SU-DHL-6 (cell line): ENCODE results near the gene POLN.

Experiments
- H2AFZ ChIP-seq: fragments of 200-600 bp; sonication (generic); 2 replicates; pipeline ENCODE4 v1.6.1; 2014; ENCODE audit warnings: low read depth, mild to moderate bottlenecking, moderate library complexity, mixed read lengths, antibody characterized with exemption, low read length; ENCODE audit not compliant: severe bottlenecking
- H3F3A ChIP-seq: fragments of 200-600 bp; shearing (Covaris generic); 2 replicates; pipeline ENCODE4 v1.6.0; 2016; ENCODE audit warnings: antibody characterized with exemption, mild to moderate bottlenecking; ENCODE audit not compliant: insufficient read depth
- H3K27ac ChIP-seq: fragments of 200-600 bp; sonication (generic); 2 replicates; pipeline ENCODE4 v1.5.1; 2016; ENCODE audit warnings: low read depth, mild to moderate bottlenecking, low read length, moderate library complexity, mixed read lengths
- H3K27me3 ChIP-seq: fragments of 200-600 bp; sonication (generic), shearing (Covaris generic); 2 replicates; pipeline ENCODE4 v1.6.0; 2014; ENCODE audit warnings: mild to moderate bottlenecking, low read length
- H3K36me3 ChIP-seq: fragments of 200-600 bp; sonication (generic); 2 replicates; pipeline ENCODE4 v1.6.1; 2014; ENCODE audit warnings: mild to moderate bottlenecking, low read length, mixed read lengths
- H3K4me2 ChIP-seq: fragments of 300-600, 200-600 bp; shearing (Covaris generic), sonication (generic); 2 replicates; pipeline ENCODE4 v1.6.0; 2014; ENCODE audit warnings: low read length, low read depth, mild to moderate bottlenecking; ENCODE audit not compliant: poor library complexity, severe bottlenecking
- H3K4me3 ChIP-seq: fragments of 200-600 bp; sonication (generic); 2 replicates; pipeline ENCODE4 v1.5.1; 2014; ENCODE audit warnings: antibody characterized with exemption, low read length, mild to moderate bottlenecking, mixed read lengths; ENCODE audit not compliant: insufficient read depth, poor library complexity, severe bottlenecking
- H3K79me2 ChIP-seq: fragments of 200-600 bp; sonication (generic); 2 replicates; pipeline ENCODE4 v1.6.1; 2014; ENCODE audit warnings: mild to moderate bottlenecking, low read length, moderate library complexity; ENCODE audit not compliant: insufficient read depth
- H3K9ac ChIP-seq: fragments of 200-600 bp; sonication (generic); 2 replicates; pipeline ENCODE4 v1.7.0; 2014; ENCODE audit warnings: mild to moderate bottlenecking, low read length
- H3K9me2 ChIP-seq: fragments of 200-600 bp; sonication (generic); replicated peaks from 2 replicates; pipeline ENCODE4 v1.6.1; 2014; ENCODE audit warnings: low read length; ENCODE audit not compliant: insufficient read depth
- H3K9me3 ChIP-seq: fragments of 200-600 bp; sonication (generic); 2 replicates; pipeline ENCODE4 v1.6.1; 2014; ENCODE audit warnings: low read length, mixed read lengths; ENCODE audit not compliant: insufficient read depth
- H4K20me1 ChIP-seq: fragments of 200-600 bp; sonication (generic); 2 replicates; pipeline ENCODE4 v1.6.1; 2014; ENCODE audit warnings: low read depth, mild to moderate bottlenecking, antibody characterized with exemption, low read length, moderate library complexity, mixed read lengths
- EZH2phosphoT487 ChIP-seq: fragments of 200-600 bp; sonication (generic), shearing (Covaris generic); conservative IDR thresholded peaks from 2 replicates; pipeline ENCODE4 v1.6.1; 2018; ENCODE audit warnings: mild to moderate bottlenecking, antibody characterized with exemption, low read length, moderate library complexity, mixed read lengths
- TF ChIP-seq, protein P1 (sequence below): fragments of 200-600 bp; sonication (generic); IDR thresholded peaks from one replicate; pipeline ENCODE4 v1.5.1; 2017; ENCODE audit warnings: antibody characterized with exemption, mild to moderate bottlenecking, low read length, moderate library complexity; ENCODE audit not compliant: insufficient read depth, poor library complexity, severe bottlenecking

The POLN gene

DNA sequence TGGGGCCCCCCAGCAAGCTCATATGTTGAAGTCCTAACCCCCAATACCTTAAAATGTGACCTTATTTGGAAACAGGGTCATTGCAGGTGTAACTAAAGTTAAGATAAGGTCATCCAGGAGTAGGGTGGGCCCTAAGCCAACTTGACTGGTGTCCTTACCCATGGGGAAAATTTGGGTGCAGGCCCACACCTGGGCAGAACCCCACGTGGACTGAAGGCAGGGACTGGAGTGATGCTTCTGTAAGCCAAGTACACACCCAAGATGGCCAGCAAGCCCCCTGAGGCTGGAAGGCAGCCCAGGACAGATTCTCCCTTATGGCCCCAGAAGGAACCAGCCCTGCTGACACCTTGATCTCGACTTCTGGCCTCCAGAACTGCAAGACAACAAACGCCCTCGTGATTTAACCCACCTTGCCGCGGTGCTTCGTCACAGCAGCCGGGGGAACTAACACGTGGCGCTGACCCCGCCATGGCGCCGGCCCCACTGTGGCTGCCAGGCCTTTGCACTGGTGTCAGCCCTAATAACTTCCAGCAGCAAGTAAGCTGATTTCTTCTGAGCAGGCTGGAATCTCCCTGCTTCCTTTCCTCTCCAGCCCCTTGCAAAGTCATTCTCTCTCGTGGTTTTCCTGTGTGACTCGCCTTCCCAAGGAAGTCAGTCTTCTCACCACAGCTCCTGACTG lies 43.2 kb upstream of the POLN start:
- no peaks in the 10 kb centered on the region for H3K27me3 ChIP-seq
- H4K20me1 ChIP-seq, result no peaks in the 10 kb centered on the region
- no peaks in the 10 kb centered on the region for H3K9me2 ChIP-seq
- no peaks in the 10 kb centered on the region for H3K79me2 ChIP-seq
- TF ChIP-seq, protein P1, sequence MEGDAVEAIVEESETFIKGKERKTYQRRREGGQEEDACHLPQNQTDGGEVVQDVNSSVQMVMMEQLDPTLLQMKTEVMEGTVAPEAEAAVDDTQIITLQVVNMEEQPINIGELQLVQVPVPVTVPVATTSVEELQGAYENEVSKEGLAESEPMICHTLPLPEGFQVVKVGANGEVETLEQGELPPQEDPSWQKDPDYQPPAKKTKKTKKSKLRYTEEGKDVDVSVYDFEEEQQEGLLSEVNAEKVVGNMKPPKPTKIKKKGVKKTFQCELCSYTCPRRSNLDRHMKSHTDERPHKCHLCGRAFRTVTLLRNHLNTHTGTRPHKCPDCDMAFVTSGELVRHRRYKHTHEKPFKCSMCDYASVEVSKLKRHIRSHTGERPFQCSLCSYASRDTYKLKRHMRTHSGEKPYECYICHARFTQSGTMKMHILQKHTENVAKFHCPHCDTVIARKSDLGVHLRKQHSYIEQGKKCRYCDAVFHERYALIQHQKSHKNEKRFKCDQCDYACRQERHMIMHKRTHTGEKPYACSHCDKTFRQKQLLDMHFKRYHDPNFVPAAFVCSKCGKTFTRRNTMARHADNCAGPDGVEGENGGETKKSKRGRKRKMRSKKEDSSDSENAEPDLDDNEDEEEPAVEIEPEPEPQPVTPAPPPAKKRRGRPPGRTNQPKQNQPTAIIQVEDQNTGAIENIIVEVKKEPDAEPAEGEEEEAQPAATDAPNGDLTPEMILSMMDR, result no peak
- no peak for TF ChIP-seq EZH2phosphoT487
- H3K4me3 ChIP-seq, result no peak overlapping the region
- no peak overlapping the region for H3K9ac ChIP-seq
- H3F3A ChIP-seq, result no peaks in the 10 kb centered on the region
- no peaks in the 10 kb centered on the region for H3K36me3 ChIP-seq
- no peak overlapping the region for H2AFZ ChIP-seq
- no peak overlapping the region for H3K27ac ChIP-seq
- H3K9me3 ChIP-seq, result no peaks in the 10 kb centered on the region
- H3K4me2 ChIP-seq, result no peak overlapping the region

DNA sequence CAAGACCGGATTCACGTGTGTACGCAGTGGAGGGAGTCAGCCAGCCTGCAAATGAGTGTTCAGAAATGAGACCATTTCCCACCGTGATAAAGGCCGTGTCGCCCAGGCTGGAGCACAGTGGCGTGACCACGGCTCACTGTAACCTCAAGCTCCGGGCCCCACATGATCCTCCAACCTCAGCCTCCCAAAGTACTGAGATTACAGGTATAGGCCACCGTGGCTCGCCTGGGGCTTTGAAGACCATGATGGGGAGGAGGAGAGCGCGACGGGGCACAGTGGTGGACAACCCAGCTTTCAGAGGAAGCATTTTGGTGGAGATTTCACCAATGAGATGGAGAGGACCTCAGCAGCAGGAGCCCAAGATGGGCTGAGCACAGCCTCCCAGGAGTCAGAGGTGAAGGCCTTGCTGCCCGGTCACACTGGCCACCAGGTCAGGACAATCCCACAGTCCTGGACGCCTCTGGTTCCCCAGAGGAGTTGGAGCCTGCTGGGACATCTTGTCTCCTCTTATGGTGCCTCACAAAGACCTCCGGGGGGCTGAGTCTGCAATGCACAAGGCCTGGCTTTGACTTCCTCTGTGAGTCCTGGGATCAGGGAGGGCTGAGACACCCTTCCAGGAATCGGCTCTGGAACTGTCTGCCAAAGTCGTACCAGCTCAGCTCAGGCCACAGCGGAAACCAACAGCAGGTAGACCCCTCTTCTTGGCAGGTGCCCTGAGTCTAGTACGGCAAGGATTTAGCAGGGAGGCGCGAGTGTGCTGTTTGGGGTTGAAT lies 42.4 kb upstream of the POLN start:
- no peaks in the 10 kb centered on the region for H3K9me3 ChIP-seq
- TF ChIP-seq, protein P1, result no peak
- no peak for TF ChIP-seq EZH2phosphoT487
- no peak overlapping the region for H3K4me2 ChIP-seq

DNA sequence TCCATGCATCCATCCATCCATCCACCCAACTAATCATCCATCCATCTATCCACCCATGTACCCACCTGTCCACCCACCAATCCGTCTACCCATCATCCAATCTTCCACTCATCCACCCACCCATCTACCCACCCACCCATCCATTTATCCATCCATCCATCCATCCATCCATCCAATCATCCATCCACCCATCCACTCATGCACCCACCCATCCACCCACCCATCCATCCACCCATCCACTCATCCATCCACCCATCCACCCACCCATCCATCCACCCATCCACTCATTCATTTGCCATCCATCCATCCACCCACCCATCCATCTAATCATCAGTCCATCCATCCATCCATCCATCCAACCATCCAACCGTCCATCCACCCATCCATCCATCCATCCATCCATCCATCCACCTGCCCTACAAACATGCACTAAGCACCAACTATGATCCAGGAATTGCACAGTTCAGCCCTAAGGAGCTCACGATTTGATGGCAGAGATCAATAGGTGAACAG lies 41.3 kb upstream of the POLN start:
- H3K9me3 ChIP-seq, result no peaks in the 10 kb centered on the region
- no peak overlapping the region for H2AFZ ChIP-seq
- H3K4me3 ChIP-seq, result no peak overlapping the region
- H3K9ac ChIP-seq, result no peak overlapping the region
- TF ChIP-seq, protein P1, result no peak
- no peak for TF ChIP-seq EZH2phosphoT487
- no peaks in the 10 kb centered on the region for H3F3A ChIP-seq
- H3K36me3 ChIP-seq, result no peaks in the 10 kb centered on the region
- H4K20me1 ChIP-seq, result no peaks in the 10 kb centered on the region
- no peak overlapping the region for H3K4me2 ChIP-seq
- H3K27me3 ChIP-seq, result no peaks in the 10 kb centered on the region
- no peaks in the 10 kb centered on the region for H3K9me2 ChIP-seq
- no peak overlapping the region for H3K27ac ChIP-seq
- no peaks in the 10 kb centered on the region for H3K79me2 ChIP-seq

More for the DNA sequence above, 42.4 kb upstream of the POLN start:
- Histone ChIP-seq H3K27ac (no peak overlapping the region), H3K9ac (no peak overlapping the region), H2AFZ (no peak overlapping the region), H3K9me2 (no peaks in the 10 kb centered on the region), H3K4me3 (no peak overlapping the region), H4K20me1 (no peaks in the 10 kb centered on the region), H3K36me3 (no peaks in the 10 kb centered on the region), H3K79me2 (no peaks in the 10 kb centered on the region), H3F3A (no peaks in the 10 kb centered on the region), H3K27me3 (no peaks in the 10 kb centered on the region)
